Upper lobe of left lung (tissue), 6 donors: ENCODE measurements around the gene CCL18. TPM values are rescaled to one million over a fixed set of nuclear protein-coding genes. Genes with fewer than 3 reads are reported as not detected.
"Not testable (repeated sequence)": the region's sequence is repeated elsewhere in the genome, so short reads cannot be mapped to it uniquely, and the experiment has no call there.

Experiments
- ATAC-seq, 2 donors: fragments of 200-7000 bp; cut with Tn5 transposase; one replicate each; pipeline ENCODE4 v1.9.1; 2022; ENCODE audit warnings: mild to moderate bottlenecking in 2 of 2, moderate library complexity in 2 of 2; ENCODE audit not compliant: low FRiP score in 2 of 2
- DNase-seq, 2 donors: peaks; one replicate each; pipeline ENCODE4 v3.0.0-alpha.2; 2019 to 2020
- H3K27ac ChIP-seq, 4 donors: fragments of 200-600 bp; sonication (generic); one replicate each; pipeline ENCODE4 v1.5.1; 2016 to 2019
- H3K27me3 ChIP-seq, 4 donors: fragments of 200-600 bp; sonication (generic); one replicate each; pipeline ENCODE4 v1.5.1; 2017 to 2019
- H3K36me3 ChIP-seq, 4 donors: fragments of 200-600 bp; sonication (generic); one replicate each; pipeline ENCODE4 v1.5.1; 2016 to 2019
- H3K4me1 ChIP-seq, 4 donors: fragments of 200-600 bp; sonication (generic); one replicate each; pipeline ENCODE4 v1.5.1; 2018 to 2019
- H3K4me3 ChIP-seq, 4 donors: fragments of 200-600 bp; sonication (generic); one replicate each; pipeline ENCODE4 v1.5.1; 2017 to 2019; ENCODE audit warnings: mild to moderate bottlenecking in 2 of 4, moderate library complexity in 1 of 4
- H3K9me3 ChIP-seq, 4 donors: fragments of 200-600 bp; sonication (generic); one replicate each; pipeline ENCODE4 v1.5.1; 2018 to 2019
- CTCF ChIP-seq, 6 experiments: fragments of 450-650 bp in 4 of 6; fragments of 200-600 bp in 2 of 6; sonication (generic) in 2 of 6; IDR thresholded peaks; one replicate each; pipeline ENCODE4 v1.5.1; 2016 to 2019; ENCODE audit warnings: antibody characterized with exemption in 6 of 6
- EP300 ChIP-seq, 4 donors: sonication (generic); formaldehyde crosslinking; IDR thresholded peaks; one replicate each; pipeline ENCODE4 v1.5.1; 2017; ENCODE audit warnings: antibody characterized with exemption in 4 of 4, control low read depth in 2 of 4
- POLR2A ChIP-seq, 4 donors: fragments of 450-650 bp; IDR thresholded peaks; one replicate each; pipeline ENCODE4 v1.5.1; 2016 to 2017; ENCODE audit warnings: antibody characterized with exemption in 4 of 4, mild to moderate bottlenecking in 2 of 4
- POLR2AphosphoS5 ChIP-seq, 2 donors: sonication (generic); formaldehyde crosslinking; IDR thresholded peaks; one replicate each; pipeline ENCODE4 v1.5.1; 2017; ENCODE audit warnings: antibody characterized with exemption in 2 of 2
- WGBS, 2 donors: methylation state at CpG; one replicate each; pipeline ENCODE4 v1.1.5; 2017 to 2018; 5-methylcytosine and 5-hydroxymethylcytosine counted together
- total RNA-seq, 6 donors: library from RNA; depleted of rRNA in 4 of 6; stranded (reverse); fragments of >200 nt in 4 of 6; gene quantifications; one replicate each; pipeline versions ENCODE4 v1.1.0 to v1.2.1, GENCODE V29; 2016 to 2021
- donor health status: DM: no; HTN: no; CAD: no; lungs with moderate emphysema.
- donor health status: DM: no; HTN: yes; CAD: no; lungs with severe emphysema.

CCL18 gene
- total RNA-seq, 6 donors from 2014 or later, result 50.3 to 250 (median 169) TPM

DNA sequence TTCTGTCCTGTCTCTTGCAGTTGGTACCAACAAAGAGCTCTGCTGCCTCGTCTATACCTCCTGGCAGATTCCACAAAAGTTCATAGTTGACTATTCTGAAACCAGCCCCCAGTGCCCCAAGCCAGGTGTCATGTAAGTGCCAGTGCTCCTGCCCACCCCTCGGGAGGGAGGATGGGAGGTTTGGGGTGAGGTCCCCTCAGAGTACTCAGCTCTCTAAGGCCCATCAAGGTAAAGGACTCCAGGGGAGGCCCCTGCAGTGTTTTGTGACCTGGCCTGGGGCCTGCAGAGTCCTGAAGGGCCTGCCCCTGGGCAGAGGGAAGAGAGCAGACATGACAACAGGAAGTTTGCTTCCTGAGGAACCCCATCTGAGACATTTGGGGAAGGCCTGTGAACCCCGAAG, 6.4 kb downstream of the CCL18 start:
- H3K36me3 ChIP-seq, result no peaks in the 10 kb centered on the region
- no peaks in the 10 kb centered on the region for H3K9me3 ChIP-seq
- ATAC-seq, result no peak
- H3K27me3 ChIP-seq, result no peaks in the 10 kb centered on the region
- DNase-seq, result no peak
- no peak overlapping the region for H3K4me3 ChIP-seq
- 67 to 73% methylated on average over 1 to 3 of the region's 3 CpGs for WGBS, 2 donors
- peaks cover 0 to 3% (median 0%) of the 10 kb centered on the region in 4 donors for H3K4me1 ChIP-seq
- H3K27ac ChIP-seq, result peak overlapping the region in 1 of 4 donors; percentile 46
- TF ChIP-seq POLR2AphosphoS5 (IDR thresholded peaks at IDR 0.05) (no peak), EP300 (IDR thresholded peaks at IDR 0.05) (no peak), POLR2A (IDR thresholded peaks at IDR 0.05) (no peak)

DNA sequence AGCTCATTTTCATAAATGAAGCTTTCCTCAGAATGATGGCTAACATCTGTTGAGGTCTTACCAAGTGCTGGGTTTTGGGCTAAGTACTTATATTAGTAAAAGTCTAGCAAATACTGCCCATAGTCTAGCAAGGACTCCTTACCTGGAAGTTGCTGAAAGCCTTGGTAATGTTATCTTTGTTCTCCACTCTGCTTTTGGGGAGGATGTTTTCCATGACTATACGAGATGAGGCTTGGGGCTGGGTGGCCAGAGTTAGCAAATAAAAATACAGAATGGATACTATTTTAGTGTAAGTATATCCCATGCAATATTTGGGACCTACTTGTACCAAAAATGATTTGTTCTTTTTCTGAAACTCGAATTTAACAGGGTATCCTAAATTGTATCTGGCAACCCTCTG, 7.7 kb downstream of the CCL18 start:
- no peak for TF ChIP-seq CTCF (IDR thresholded peaks at IDR 0.05)
- no peak for TF ChIP-seq POLR2AphosphoS5 (IDR thresholded peaks at IDR 0.05)
- no peak for TF ChIP-seq EP300 (IDR thresholded peaks at IDR 0.05)
- TF ChIP-seq POLR2A (IDR thresholded peaks at IDR 0.05), result no peak
- H3K27me3 ChIP-seq, result no peaks in the 10 kb centered on the region
- ATAC-seq (no peak), DNase-seq (no peak)
- H3K36me3 ChIP-seq, result no peaks in the 10 kb centered on the region
- H3K27ac ChIP-seq, result no peak overlapping the region
- no peak overlapping the region for H3K4me3 ChIP-seq
- 68 to 86% methylated on average over 2 of the region's 2 CpGs for WGBS, 2 donors
- H3K4me1 ChIP-seq, result peaks cover 0 to 3% (median 0%) of the 10 kb centered on the region in 4 donors
- no peaks in the 10 kb centered on the region for H3K9me3 ChIP-seq

DNA sequence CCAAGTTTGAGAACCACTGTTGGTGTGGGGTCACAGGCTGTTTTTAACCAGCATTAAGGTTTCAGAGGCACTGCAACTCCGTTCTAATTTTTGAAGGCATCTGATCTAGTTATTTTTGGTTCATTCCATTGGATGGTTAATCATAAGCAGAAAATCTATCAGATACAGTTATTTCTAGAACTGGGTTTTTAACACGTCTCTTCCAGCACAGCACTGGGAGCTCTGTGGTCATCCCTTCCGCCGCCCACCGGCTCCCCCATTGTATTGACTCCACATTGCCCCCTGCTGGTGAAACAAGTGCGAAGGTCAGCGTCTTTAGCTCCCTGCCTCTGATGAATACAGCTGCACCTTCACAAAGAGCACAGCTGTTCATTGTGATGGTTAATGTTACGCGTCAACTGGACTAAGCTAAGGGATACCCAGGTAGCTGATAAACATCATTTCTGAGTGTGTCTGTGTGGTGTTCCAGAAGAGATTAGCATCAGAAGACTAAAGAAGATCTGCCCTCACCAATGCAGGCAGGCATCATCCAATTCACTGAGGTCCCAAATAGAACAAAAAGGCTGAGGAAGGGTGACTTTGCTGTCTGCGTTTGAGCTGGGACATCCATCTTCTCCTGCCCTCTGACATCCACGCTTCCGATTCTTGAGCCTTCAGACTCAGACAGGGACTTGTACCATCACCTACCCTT, 8.5 kb downstream of the CCL18 start:
- no peak overlapping the region for H3K4me3 ChIP-seq
- TF ChIP-seq POLR2A (IDR thresholded peaks at IDR 0.05) (no peak), CTCF (IDR thresholded peaks at IDR 0.05) (peak; percentile 48 to 60 (median 53))
- DNase-seq, result peak in 1 of 2 donors; percentile 63
- peaks cover 0 to 3% (median 0%) of the 10 kb centered on the region in 4 donors for H3K4me1 ChIP-seq
- WGBS, 2 donors, result 40 to 55% methylated on average over 7 to 12 of the region's 12 CpGs
- no peaks in the 10 kb centered on the region for H3K27me3 ChIP-seq
- H3K9me3 ChIP-seq, result peaks cover 0 to 4% (median 0%) of the 10 kb centered on the region in 4 donors
- H3K36me3 ChIP-seq, result no peaks in the 10 kb centered on the region
- ATAC-seq, result peak in 1 of 2 donors; percentile 84
- no peak overlapping the region for H3K27ac ChIP-seq

DNA sequence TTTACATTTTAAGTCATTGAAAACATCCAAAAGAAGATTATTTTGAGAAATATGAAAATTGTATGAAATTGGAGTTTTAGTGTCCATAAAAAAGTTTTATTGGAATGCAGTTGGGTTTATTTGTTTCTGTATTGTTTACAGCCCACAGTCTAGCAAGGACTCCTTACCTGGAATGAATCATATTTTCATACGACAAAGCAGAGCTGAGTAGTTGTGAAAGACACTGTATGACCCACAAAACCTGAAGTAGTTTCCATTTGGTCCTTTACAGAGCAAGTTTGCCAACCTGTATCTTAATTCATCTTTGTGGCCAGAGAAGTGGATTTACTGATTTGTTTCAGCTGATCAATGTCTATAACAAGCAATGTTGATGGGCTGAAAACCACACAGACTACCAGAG, 10.3 kb downstream of the CCL18 start:
- Histone ChIP-seq H3K4me3 (no peak overlapping the region), H3K9me3 (peaks cover 0 to 4% (median 0%) of the 10 kb centered on the region in 4 donors), H3K27me3 (no peaks in the 10 kb centered on the region), H3K4me1 (peaks cover 0 to 3% (median 0%) of the 10 kb centered on the region in 4 donors), H3K36me3 (no peaks in the 10 kb centered on the region), H3K27ac (no peak overlapping the region)
- ATAC-seq (no peak), DNase-seq (no peak)
- TF ChIP-seq EP300 (IDR thresholded peaks at IDR 0.05) (no peak), POLR2A (IDR thresholded peaks at IDR 0.05) (no peak), CTCF (IDR thresholded peaks at IDR 0.05) (no peak), POLR2AphosphoS5 (IDR thresholded peaks at IDR 0.05) (no peak)
- WGBS, 2 donors, result 63 to 79% methylated on average over 1 of the region's 1 CpG

DNA sequence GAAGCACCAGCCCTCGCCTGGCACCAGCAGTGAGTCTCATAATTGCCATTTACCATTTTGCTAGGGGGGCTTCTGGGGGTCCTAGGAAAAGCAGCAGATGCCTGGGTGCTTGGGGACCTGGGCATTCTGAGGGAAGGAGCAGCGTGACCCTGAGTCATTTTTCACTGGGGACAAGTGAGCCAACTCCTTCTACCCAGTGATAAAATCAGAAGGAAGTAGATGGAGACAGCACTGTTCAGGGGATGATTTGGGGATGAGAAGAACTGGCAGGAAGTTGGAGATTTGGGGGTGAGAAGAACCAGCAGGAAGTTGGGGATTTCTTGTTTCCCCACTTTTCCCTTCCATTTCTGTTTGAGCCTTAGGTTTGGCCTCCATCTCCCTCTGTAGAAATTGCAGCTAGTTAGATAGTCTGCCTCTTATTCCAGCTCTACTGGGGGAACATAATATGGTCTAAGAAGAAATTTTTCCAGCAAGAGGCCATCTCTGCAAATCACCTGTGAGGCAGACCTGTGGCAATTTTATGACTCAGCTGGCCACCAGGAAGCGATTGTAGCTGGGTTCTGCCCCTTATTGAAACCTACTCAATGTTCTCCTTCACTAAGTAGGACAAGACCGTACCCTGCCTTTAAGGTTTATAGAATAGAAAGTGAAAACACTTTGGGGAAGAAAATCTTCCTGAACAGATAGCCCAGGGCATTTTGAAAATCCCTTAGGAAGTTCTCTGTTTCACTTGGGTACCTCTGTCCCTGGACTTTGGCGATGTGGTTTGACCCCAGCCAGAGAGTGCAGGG, 17.8 kb downstream of the CCL18 start:
- DNase-seq, ATAC-seq, H3K36me3 ChIP-seq, H3K4me3 ChIP-seq, H3K27me3 ChIP-seq, H3K9me3 ChIP-seq: not testable (repeated sequence)
- Histone ChIP-seq H3K4me1 (peaks cover 0 to 23% (median 10%) of the 10 kb centered on the region in 4 donors), H3K27ac (peak overlapping the region; percentile 26 to 77 (median 40))
- 68 to 76% methylated on average over 3 to 5 of the region's 5 CpGs for WGBS, 2 donors
